HepG2 (cell line): Measurements from ENCODE around the gene CD79A. TPM values are rescaled to one million over a fixed set of nuclear protein-coding genes. Genes with fewer than 3 reads are reported as not detected.
A peak's percentile ranks its signal among the peaks of the same experiment; 100 is the strongest.

Experiments
- CENPT ChIP-seq: sonication (generic); formaldehyde crosslinking; IDR thresholded peaks from 2 replicates; pipeline ENCODE4 v1.8.0; 2022; ENCODE audit warnings: low read depth, mild to moderate bottlenecking, moderate library complexity, missing genetic modification reagents
- CREB1 ChIP-seq, 2 experiments: fragments of 450-650 bp in 1 of 2; IDR thresholded peaks; 2 replicates each; pipeline ENCODE4 v1.6.1; 2016 to 2017; ENCODE audit warnings: control low read depth in 1 of 2, mild to moderate bottlenecking in 1 of 2, missing compliant biosample characterization in 1 of 2, missing genetic modification characterization in 1 of 2
- JUND ChIP-seq: sonication (generic); formaldehyde crosslinking; IDR thresholded peaks from 2 replicates; pipeline ENCODE4 v1.8.0; 2022; ENCODE audit warnings: mild to moderate bottlenecking, missing genetic modification reagents
- MAF1 ChIP-seq: sonication (generic); formaldehyde crosslinking; IDR thresholded peaks from 2 replicates; pipeline ENCODE4 v1.5.0; 2020; ENCODE audit warnings: missing genetic modification reagents, borderline replicate concordance
- MZF1 ChIP-seq: sonication (generic); formaldehyde crosslinking; IDR thresholded peaks from 2 replicates; pipeline ENCODE4 v1.8.1; 2023; ENCODE audit warnings: mild to moderate bottlenecking, missing genetic modification reagents, borderline replicate concordance
- RBM22 ChIP-seq: fragments of 200-400 bp; formaldehyde crosslinking; optimal IDR thresholded peaks from 2 replicates; pipeline ENCODE3; 2017; ENCODE audit warnings: mild to moderate bottlenecking, low read length, moderate library complexity
- ZBTB7B ChIP-seq: sonication (generic); formaldehyde crosslinking; IDR thresholded peaks from 2 replicates; pipeline ENCODE4 v1.4.0; 2020; ENCODE audit warnings: missing genetic modification reagents
- ZMYM3 ChIP-seq: sonication (generic); formaldehyde crosslinking; IDR thresholded peaks from 2 replicates; pipeline ENCODE4 v1.5.1; 2020; ENCODE audit warnings: mild to moderate bottlenecking, missing genetic modification reagents
- ZNF24 ChIP-seq: fragments of 450-650 bp; IDR thresholded peaks from 2 replicates; pipeline ENCODE4 v1.6.1; 2017; ENCODE audit warnings: antibody characterized with exemption, mild to moderate bottlenecking
- ZNF563 ChIP-seq: sonication (generic); formaldehyde crosslinking; IDR thresholded peaks from 2 replicates; pipeline ENCODE4 v1.8.0; 2022; ENCODE audit warnings: mild to moderate bottlenecking, moderate library complexity, missing genetic modification reagents
- ZNF878 ChIP-seq: sonication (generic); formaldehyde crosslinking; IDR thresholded peaks from 2 replicates; pipeline ENCODE4 v1.8.1; 2023; ENCODE audit warnings: mild to moderate bottlenecking, missing genetic modification reagents, moderate library complexity
- ZSCAN25 ChIP-seq: sonication (generic); formaldehyde crosslinking; IDR thresholded peaks from 2 replicates; pipeline ENCODE4 v1.8.0; 2022; ENCODE audit warnings: mild to moderate bottlenecking, missing genetic modification reagents
- polyA plus RNA-seq, 8 experiments: library from polyadenylated mRNA; depleted of rRNA in 3 of 8; stranded (reverse) in 7 of 8; unstranded in 1 of 8; fragments of >200 nt; fragmentation: Illumina TruSeq in 4 of 8; extraction: Trizol in 4 of 8; gene quantifications; 2 replicates each; pipeline versions ENCODE4 v1.2.1 to v1.2.3, GENCODE V29; 2011 to 2016; ENCODE audit warnings: low read depth in 4 of 8, missing spikeins in 1 of 8, mixed read lengths in 1 of 8; ENCODE audit not compliant: insufficient read depth in 1 of 8
- total RNA-seq, 5 experiments: library from RNA; depleted of rRNA; stranded (reverse); fragments of >200 nt; fragmentation: Illumina TruSeq; extraction: Trizol; gene quantifications; 2 replicates each; pipeline ENCODE4 v1.2.3, GENCODE V29; 2016; ENCODE audit warnings: low read depth in 1 of 5
- TF ChIP-seq, protein P1 (sequence below): IDR thresholded peaks from 2 replicates; pipeline ENCODE4 v1.6.1; 2016; ENCODE audit warnings: missing biosample characterization, missing genetic modification reagents, low read depth
- TF ChIP-seq, protein P2 (sequence below), 2 experiments: IDR thresholded peaks; 2 replicates each; pipeline ENCODE4 v1.6.1; 2011 to 2012; ENCODE audit warnings: low read length in 2 of 2, borderline replicate concordance in 1 of 2, low read depth in 1 of 2, mild to moderate bottlenecking in 1 of 2, moderate library complexity in 1 of 2
- TF ChIP-seq, protein P3 (sequence below): sonication (generic); formaldehyde crosslinking; IDR thresholded peaks from 2 replicates; pipeline ENCODE4 v1.4.0; 2020; ENCODE audit warnings: missing genetic modification reagents, borderline replicate concordance
- TF ChIP-seq, protein P4 (sequence below): IDR thresholded peaks from 2 replicates; pipeline ENCODE4 v1.6.1; 2016; ENCODE audit warnings: missing compliant biosample characterization, missing genetic modification reagents, borderline replicate concordance

Gene CD79A
- total and polyA plus RNA-seq, 2 of the 13 experiments (the other 11 are each of a cell fraction or from before 2014, with no cell fraction given) = 0.24 to 0.33 TPM

DNA sequence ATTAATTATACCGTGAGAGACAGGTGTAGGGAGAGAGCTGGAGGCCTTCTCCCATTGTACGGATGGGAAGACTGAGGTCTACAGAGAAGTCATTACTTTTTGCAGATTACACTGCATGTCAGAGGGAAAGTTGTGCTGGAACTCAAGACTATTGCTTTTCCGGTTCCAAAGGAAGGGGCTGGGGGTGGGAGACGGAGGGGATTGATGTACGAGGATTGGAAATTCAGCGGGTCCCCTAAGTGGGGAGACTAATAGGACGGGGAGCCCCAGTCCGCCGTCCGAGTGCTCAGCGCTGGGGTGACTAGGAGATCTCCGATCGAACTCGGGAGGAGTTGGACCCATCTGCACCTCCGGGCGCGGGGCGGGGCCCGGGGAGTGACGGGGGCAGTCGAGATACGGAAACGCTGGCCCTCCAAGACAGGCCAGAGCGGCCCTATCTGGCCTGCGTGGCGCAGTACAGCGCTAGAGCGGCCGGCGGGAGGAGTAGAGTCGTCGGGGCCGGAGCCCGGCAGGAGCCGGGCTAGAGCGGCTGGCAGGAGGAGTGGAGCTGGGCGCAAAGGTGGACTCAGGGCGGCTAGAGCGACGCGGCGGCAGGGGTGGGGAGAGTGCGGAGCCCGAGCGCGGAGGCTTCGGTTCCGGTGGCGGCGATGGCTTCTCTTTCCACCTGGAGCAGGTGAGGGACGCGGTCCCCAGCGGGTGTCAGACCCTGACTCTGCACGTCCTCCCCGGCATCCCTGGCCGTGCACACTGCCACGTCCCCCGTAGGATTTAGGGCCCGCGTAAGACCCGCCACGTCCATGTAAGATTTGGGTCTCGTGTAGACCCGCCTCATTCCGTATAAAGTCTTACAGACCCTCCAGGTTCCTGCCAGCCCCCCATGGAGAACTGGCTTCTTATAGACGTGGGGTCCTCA, 7.0 kb downstream of the CD79A start (continued):
- TF ChIP-seq ZSCAN25 (CRISPR knock-in tag) = peak; percentile 78; the same call in 1 of the 2 replicates
- TF ChIP-seq MAF1 (CRISPR knock-in tag) = peak; percentile 73; the same call in 1 of the 2 replicates
- no peak for TF ChIP-seq CENPT
- peak; percentile 71; the same call in 1 of the 2 replicates for TF ChIP-seq ZBTB7B (CRISPR knock-in tag)
- TF ChIP-seq ZNF878 (CRISPR knock-in tag) = no peak
- TF ChIP-seq, protein P1, sequence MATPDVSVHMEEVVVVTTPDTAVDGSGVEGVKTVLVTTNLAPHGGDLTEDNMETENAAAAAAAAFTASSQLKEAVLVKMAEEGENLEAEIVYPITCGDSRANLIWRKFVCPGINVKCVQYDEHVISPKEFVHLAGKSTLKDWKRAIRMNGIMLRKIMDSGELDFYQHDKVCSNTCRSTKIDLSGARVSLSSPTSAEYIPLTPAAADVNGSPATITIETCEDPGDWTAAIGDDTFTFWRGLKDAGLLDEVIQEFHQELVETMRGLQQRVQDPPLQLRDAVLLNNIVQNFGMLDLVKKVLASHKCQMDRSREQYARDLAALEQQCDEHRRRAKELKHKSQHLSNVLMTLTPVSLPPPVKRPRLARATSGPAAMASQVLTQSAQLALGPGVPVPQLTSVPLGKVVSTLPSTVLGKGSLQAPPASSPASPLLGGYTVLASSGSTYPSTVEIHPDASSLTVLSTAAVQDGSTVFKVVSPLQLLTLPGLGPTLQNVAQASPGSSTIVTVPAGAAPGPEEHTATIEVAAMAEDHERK (CRISPR knock-in tag) = peak; percentile 62; the same call in 1 of the 2 replicates
- TF ChIP-seq, protein P2, sequence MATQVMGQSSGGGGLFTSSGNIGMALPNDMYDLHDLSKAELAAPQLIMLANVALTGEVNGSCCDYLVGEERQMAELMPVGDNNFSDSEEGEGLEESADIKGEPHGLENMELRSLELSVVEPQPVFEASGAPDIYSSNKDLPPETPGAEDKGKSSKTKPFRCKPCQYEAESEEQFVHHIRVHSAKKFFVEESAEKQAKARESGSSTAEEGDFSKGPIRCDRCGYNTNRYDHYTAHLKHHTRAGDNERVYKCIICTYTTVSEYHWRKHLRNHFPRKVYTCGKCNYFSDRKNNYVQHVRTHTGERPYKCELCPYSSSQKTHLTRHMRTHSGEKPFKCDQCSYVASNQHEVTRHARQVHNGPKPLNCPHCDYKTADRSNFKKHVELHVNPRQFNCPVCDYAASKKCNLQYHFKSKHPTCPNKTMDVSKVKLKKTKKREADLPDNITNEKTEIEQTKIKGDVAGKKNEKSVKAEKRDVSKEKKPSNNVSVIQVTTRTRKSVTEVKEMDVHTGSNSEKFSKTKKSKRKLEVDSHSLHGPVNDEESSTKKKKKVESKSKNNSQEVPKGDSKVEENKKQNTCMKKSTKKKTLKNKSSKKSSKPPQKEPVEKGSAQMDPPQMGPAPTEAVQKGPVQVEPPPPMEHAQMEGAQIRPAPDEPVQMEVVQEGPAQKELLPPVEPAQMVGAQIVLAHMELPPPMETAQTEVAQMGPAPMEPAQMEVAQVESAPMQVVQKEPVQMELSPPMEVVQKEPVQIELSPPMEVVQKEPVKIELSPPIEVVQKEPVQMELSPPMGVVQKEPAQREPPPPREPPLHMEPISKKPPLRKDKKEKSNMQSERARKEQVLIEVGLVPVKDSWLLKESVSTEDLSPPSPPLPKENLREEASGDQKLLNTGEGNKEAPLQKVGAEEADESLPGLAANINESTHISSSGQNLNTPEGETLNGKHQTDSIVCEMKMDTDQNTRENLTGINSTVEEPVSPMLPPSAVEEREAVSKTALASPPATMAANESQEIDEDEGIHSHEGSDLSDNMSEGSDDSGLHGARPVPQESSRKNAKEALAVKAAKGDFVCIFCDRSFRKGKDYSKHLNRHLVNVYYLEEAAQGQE (IDR thresholded peaks at IDR 0.05; ENCODE audit: borderline replicate concordance in 1 of 2, low read depth in 1 of 2, low read length in 2 of 2) = no peak
- no peak for TF ChIP-seq MZF1 (CRISPR knock-in tag)
- TF ChIP-seq, protein P3, sequence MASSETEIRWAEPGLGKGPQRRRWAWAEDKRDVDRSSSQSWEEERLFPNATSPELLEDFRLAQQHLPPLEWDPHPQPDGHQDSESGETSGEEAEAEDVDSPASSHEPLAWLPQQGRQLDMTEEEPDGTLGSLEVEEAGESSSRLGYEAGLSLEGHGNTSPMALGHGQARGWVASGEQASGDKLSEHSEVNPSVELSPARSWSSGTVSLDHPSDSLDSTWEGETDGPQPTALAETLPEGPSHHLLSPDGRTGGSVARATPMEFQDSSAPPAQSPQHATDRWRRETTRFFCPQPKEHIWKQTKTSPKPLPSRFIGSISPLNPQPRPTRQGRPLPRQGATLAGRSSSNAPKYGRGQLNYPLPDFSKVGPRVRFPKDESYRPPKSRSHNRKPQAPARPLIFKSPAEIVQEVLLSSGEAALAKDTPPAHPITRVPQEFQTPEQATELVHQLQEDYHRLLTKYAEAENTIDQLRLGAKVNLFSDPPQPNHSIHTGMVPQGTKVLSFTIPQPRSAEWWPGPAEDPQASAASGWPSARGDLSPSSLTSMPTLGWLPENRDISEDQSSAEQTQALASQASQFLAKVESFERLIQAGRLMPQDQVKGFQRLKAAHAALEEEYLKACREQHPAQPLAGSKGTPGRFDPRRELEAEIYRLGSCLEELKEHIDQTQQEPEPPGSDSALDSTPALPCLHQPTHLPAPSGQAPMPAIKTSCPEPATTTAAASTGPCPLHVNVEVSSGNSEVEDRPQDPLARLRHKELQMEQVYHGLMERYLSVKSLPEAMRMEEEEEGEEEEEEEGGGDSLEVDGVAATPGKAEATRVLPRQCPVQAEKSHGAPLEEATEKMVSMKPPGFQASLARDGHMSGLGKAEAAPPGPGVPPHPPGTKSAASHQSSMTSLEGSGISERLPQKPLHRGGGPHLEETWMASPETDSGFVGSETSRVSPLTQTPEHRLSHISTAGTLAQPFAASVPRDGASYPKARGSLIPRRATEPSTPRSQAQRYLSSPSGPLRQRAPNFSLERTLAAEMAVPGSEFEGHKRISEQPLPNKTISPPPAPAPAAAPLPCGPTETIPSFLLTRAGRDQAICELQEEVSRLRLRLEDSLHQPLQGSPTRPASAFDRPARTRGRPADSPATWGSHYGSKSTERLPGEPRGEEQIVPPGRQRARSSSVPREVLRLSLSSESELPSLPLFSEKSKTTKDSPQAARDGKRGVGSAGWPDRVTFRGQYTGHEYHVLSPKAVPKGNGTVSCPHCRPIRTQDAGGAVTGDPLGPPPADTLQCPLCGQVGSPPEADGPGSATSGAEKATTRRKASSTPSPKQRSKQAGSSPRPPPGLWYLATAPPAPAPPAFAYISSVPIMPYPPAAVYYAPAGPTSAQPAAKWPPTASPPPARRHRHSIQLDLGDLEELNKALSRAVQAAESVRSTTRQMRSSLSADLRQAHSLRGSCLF = no peak
- no peak for TF ChIP-seq RBM22
- TF ChIP-seq CREB1 (IDR thresholded peaks at IDR 0.05) = peak; percentile 60
- peak; percentile 83 for TF ChIP-seq CREB1 (CRISPR knock-in tag; IDR thresholded peaks at IDR 0.05)
- TF ChIP-seq ZMYM3 = peak; percentile 98
- no peak for TF ChIP-seq JUND (CRISPR knock-in tag)
- TF ChIP-seq ZNF563 (CRISPR knock-in tag) = no peak; the same call in 1 of the 2 replicates
- TF ChIP-seq, protein P4, sequence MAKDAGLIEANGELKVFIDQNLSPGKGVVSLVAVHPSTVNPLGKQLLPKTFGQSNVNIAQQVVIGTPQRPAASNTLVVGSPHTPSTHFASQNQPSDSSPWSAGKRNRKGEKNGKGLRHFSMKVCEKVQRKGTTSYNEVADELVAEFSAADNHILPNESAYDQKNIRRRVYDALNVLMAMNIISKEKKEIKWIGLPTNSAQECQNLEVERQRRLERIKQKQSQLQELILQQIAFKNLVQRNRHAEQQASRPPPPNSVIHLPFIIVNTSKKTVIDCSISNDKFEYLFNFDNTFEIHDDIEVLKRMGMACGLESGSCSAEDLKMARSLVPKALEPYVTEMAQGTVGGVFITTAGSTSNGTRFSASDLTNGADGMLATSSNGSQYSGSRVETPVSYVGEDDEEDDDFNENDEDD (CRISPR knock-in tag) = no peak; the same call in 1 of the 2 replicates
- TF ChIP-seq ZNF24 = peak; percentile 83
